MM.1S (cell line): Measurements from ENCODE around the gene PIKFYVE.

ENCODE experiments used
- DNase-seq: peaks from one replicate; pipeline ENCODE4 v3.0.0-alpha.2; 2015
- H2AFZ ChIP-seq: fragments of 300-600 bp; sonication (generic); 2 replicates; pipeline ENCODE4 v1.6.0; 2016; ENCODE audit warnings: antibody characterized with exemption, low read length
- H3F3A ChIP-seq: fragments of 300-600 bp; sonication (generic); 2 replicates; pipeline ENCODE4 v1.6.1; 2016; ENCODE audit warnings: mild to moderate bottlenecking, antibody characterized with exemption, low read length, moderate library complexity, mixed read lengths; ENCODE audit not compliant: insufficient read depth
- H3K27ac ChIP-seq: fragments of 300-600 bp; sonication (generic); 2 replicates; pipeline ENCODE4 v1.5.1; 2016; ENCODE audit warnings: mild to moderate bottlenecking, low read length
- H3K27me3 ChIP-seq: fragments of 300-600 bp; sonication (generic); replicated peaks from 2 replicates; pipeline ENCODE4 v1.6.0; 2016; ENCODE audit warnings: low read length; ENCODE audit not compliant: insufficient read depth
- H3K36me3 ChIP-seq: fragments of 300-600 bp; sonication (generic); replicated peaks from 2 replicates; pipeline ENCODE4 v1.6.1; 2016; ENCODE audit warnings: mild to moderate bottlenecking, low read length, mixed read lengths; ENCODE audit not compliant: insufficient read depth
- H3K4me1 ChIP-seq: fragments of 300-600 bp; sonication (generic); 2 replicates; pipeline ENCODE4 v1.6.1; 2016; ENCODE audit warnings: low read length, mixed read lengths
- H3K4me2 ChIP-seq: fragments of 300-600 bp; sonication (generic); 2 replicates; pipeline ENCODE4 v1.6.0; 2016; ENCODE audit warnings: low read depth, low read length
- H3K4me3 ChIP-seq: fragments of 300-600 bp; sonication (generic); 2 replicates; pipeline ENCODE4 v1.5.1; 2016; ENCODE audit warnings: low read length, mixed read lengths
- H3K79me2 ChIP-seq: fragments of 300-600 bp; sonication (generic); 2 replicates; pipeline ENCODE4 v1.6.1; 2016; ENCODE audit warnings: mixed run types, low read length, mixed read lengths
- H3K9ac ChIP-seq: fragments of 300-600 bp; sonication (generic); 2 replicates; pipeline ENCODE4 v1.6.1; 2016; ENCODE audit warnings: low read length, mixed read lengths
- H3K9me2 ChIP-seq: fragments of 300-600 bp; sonication (generic); replicated peaks from 2 replicates; pipeline ENCODE4 v1.6.1; 2016; ENCODE audit warnings: mild to moderate bottlenecking, low read length, mixed read lengths; ENCODE audit not compliant: insufficient read depth
- H3K9me3 ChIP-seq: fragments of 300-600 bp; sonication (generic); replicated peaks from 2 replicates; pipeline ENCODE4 v1.6.1; 2016; ENCODE audit warnings: mild to moderate bottlenecking, low read length, mixed read lengths; ENCODE audit not compliant: insufficient read depth
- H4K20me1 ChIP-seq: fragments of 300-600 bp; sonication (generic); 2 replicates; pipeline ENCODE4 v1.6.1; 2016; ENCODE audit warnings: mild to moderate bottlenecking, low read length, moderate library complexity, mixed read lengths; ENCODE audit not compliant: insufficient read depth
- EZH2 ChIP-seq: fragments of 300-600 bp; sonication (generic); optimal IDR thresholded peaks from 2 replicates; pipeline ENCODE3; 2017; ENCODE audit warnings: low read depth, mild to moderate bottlenecking, antibody characterized with exemption, low read length, mixed read lengths
- EZH2phosphoT487 ChIP-seq: fragments of 300-600 bp; sonication (generic); IDR thresholded peaks from 2 replicates; pipeline ENCODE4 v1.6.1; 2018; ENCODE audit warnings: antibody characterized with exemption, low read length
- TF ChIP-seq, protein P1 (sequence below): fragments of 300-600 bp; sonication (generic); IDR thresholded peaks from 2 replicates; pipeline ENCODE4 v1.5.1; 2016; ENCODE audit warnings: antibody characterized with exemption, low read length, mixed read lengths

Gene PIKFYVE

DNA sequence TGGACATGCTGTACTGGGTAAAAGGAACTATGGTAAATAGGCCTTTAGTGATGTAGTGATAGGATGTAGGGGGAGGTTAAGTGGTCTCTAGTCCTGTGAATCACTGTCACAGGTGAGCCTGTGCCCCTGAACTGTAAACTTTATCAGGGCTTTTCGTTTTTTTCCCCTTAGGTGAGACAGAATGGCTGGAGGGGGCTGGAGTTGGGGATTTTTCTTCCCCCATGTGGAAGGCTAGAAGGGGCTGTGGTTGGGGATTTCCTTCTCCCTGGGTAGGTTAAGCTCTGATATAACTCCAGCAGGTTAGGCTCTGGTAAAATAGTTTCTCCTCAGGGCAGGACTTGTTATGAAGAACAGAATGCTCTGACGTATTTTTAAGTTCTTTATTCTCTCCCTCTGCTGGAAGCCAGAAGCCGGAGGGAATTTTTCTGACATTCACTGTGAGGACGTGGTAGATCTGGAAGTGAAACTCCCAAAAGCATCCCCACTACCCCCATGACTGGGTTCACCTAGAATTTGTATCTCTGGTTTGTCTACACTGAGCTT is 28.5 kb downstream of the PIKFYVE start:
- TF ChIP-seq, protein P1, sequence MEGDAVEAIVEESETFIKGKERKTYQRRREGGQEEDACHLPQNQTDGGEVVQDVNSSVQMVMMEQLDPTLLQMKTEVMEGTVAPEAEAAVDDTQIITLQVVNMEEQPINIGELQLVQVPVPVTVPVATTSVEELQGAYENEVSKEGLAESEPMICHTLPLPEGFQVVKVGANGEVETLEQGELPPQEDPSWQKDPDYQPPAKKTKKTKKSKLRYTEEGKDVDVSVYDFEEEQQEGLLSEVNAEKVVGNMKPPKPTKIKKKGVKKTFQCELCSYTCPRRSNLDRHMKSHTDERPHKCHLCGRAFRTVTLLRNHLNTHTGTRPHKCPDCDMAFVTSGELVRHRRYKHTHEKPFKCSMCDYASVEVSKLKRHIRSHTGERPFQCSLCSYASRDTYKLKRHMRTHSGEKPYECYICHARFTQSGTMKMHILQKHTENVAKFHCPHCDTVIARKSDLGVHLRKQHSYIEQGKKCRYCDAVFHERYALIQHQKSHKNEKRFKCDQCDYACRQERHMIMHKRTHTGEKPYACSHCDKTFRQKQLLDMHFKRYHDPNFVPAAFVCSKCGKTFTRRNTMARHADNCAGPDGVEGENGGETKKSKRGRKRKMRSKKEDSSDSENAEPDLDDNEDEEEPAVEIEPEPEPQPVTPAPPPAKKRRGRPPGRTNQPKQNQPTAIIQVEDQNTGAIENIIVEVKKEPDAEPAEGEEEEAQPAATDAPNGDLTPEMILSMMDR, result no peak
- TF ChIP-seq EZH2phosphoT487, result no peak
- no peak for TF ChIP-seq EZH2
- H3K4me2 ChIP-seq, result no peak overlapping the region
- no peaks in the 10 kb centered on the region for H3F3A ChIP-seq
- no peak for DNase-seq
- H4K20me1 ChIP-seq, result no peaks in the 10 kb centered on the region
- H3K9me3 ChIP-seq, result no peaks in the 10 kb centered on the region
- no peaks in the 10 kb centered on the region for H3K79me2 ChIP-seq
- H3K4me1 ChIP-seq, result no peaks in the 10 kb centered on the region
- no peak overlapping the region for H2AFZ ChIP-seq
- H3K36me3 ChIP-seq, result 0 out of 2 replicates have a peak, but pooled peaks cover 10% of the 10 kb centered on the region
- no peak overlapping the region for H3K9ac ChIP-seq
- no peaks in the 10 kb centered on the region for H3K27me3 ChIP-seq
- H3K9me2 ChIP-seq, result no peaks in the 10 kb centered on the region
- H3K27ac ChIP-seq, result no peak overlapping the region
- H3K4me3 ChIP-seq, result no peak overlapping the region

DNA sequence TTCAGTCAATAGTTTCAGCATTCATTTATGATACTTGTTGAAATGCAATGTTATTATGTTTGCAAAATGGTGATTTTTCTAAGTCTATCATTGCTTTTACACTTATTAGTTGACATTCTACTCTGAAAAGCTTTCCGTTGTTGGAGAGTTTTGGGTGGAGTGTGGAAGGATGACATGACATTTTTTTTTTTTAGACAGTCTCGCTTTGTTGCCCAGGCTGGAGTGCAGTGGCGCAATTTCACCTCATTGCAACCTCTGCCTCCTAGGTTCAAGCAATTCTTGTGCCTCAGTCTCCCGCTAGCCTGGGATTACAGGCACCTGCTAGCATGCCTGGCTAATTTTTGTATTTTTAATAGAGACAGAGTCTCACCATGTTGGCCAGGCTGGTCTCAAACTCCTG is 29.8 kb downstream of the PIKFYVE start:
- Histone ChIP-seq H3K4me2 (no peak overlapping the region), H3K79me2 (no peaks in the 10 kb centered on the region), H3K4me1 (no peaks in the 10 kb centered on the region), H3K4me3 (no peak overlapping the region), H3K9me2 (no peaks in the 10 kb centered on the region), H2AFZ (no peak overlapping the region), H3K27me3 (no peaks in the 10 kb centered on the region), H3F3A (no peaks in the 10 kb centered on the region), H3K27ac (no peak overlapping the region), H3K9ac (no peak overlapping the region), H4K20me1 (no peaks in the 10 kb centered on the region), H3K36me3 (0 out of 2 replicates have a peak, but pooled peaks cover 4% of the 10 kb centered on the region), H3K9me3 (no peaks in the 10 kb centered on the region)
- no peak for TF ChIP-seq EZH2
- no peak for DNase-seq

DNA sequence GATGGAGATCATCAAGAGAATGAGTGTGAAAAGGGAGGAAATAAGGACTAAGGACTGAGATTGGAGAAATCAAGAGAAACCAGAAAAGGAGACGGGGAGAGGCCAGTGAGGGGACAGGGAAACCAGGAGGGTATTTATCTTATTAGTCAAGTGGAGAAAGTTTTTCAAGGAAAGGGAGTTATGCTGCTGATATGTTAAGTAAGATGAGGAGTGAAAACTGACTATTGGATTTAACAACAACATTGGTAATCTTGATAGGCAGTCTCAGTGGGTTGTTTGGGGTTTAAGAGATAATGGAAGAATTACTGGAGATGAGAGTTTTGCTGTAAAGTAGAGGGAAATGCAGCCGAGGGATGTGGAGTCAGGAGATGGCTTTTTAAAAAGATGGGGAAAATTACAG is 30.6 kb downstream of the PIKFYVE start:
- Histone ChIP-seq H3K27ac (no peak overlapping the region), H4K20me1 (no peaks in the 10 kb centered on the region), H3K4me2 (no peak overlapping the region), H3K79me2 (no peaks in the 10 kb centered on the region), H3F3A (no peaks in the 10 kb centered on the region), H3K4me3 (no peak overlapping the region), H2AFZ (no peak overlapping the region), H3K9me3 (no peaks in the 10 kb centered on the region), H3K4me1 (no peaks in the 10 kb centered on the region), H3K36me3 (0 out of 2 replicates have a peak, but pooled peaks cover 3% of the 10 kb centered on the region), H3K9me2 (no peaks in the 10 kb centered on the region), H3K27me3 (no peaks in the 10 kb centered on the region), H3K9ac (no peak overlapping the region)
- TF ChIP-seq EZH2phosphoT487, result no peak
- TF ChIP-seq, protein P1, result no peak
- no peak for TF ChIP-seq EZH2
- no peak for DNase-seq

DNA sequence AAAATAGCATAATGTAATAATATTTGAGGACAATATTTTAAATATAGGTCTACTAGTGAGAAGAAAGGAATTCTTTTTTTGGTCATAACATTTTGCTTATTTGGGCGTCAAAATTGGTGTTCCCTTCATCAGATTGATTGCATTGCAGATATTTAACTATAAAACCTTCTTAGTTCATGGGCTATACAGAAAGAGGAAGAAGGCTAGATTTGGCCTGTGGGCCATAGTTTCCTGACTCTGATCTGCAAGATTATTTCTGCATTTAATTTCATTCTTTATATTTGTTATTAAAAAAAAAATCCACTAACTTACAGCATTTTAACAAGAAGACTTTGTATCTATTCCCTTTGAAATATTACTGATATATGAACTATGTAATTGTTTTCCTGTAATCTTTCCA is 31.9 kb downstream of the PIKFYVE start:
- Histone ChIP-seq H3K4me3 (no peak overlapping the region), H3K4me1 (no peaks in the 10 kb centered on the region), H3K9me2 (no peaks in the 10 kb centered on the region), H3K79me2 (no peaks in the 10 kb centered on the region), H4K20me1 (no peaks in the 10 kb centered on the region), H3K36me3 (0 out of 2 replicates have a peak, but pooled peaks cover 3% of the 10 kb centered on the region), H3K27ac (no peak overlapping the region), H3K9me3 (no peaks in the 10 kb centered on the region), H3F3A (no peaks in the 10 kb centered on the region), H3K27me3 (no peaks in the 10 kb centered on the region), H2AFZ (no peak overlapping the region), H3K4me2 (no peak overlapping the region), H3K9ac (no peak overlapping the region)
- no peak for DNase-seq
- TF ChIP-seq EZH2phosphoT487 (no peak), EZH2 (no peak)
- TF ChIP-seq, protein P1, result no peak
